GM20431 (cell line): ENCODE measurements around the gene MYL2.
"Not testable (repeated sequence)": the region's sequence is repeated elsewhere in the genome, so short reads cannot be mapped to it uniquely, and the experiment has no call there.

Source experiments
- in situ Hi-C: fragments of 300-500 bp; cut with MseI, MboI; formaldehyde crosslinking; loops from one replicate; pipeline ENCODE4 v1.15.0; 2020; ENCODE audit warnings: low sequenced_read_pairs; ENCODE audit not compliant: unreplicated experiment

The MYL2 gene

GRCh38 chr12:110920324-110920910, at the start of gene MYL2:
TSS of gene MYL2 (minus strand) at chr12:110920579. CDS start at chr12:110920529, 50 bp downstream.
- in situ Hi-C loops = no loop called here

- in situ Hi-C loops = no loop called here
These were observed 45.8 kb upstream of the MYL2 start for GRCh38 chr12:110966081-110966760.

GRCh38 chr12:110965574-110965973, 45.2 kb upstream of the MYL2 start:
- in situ Hi-C loops = no loop called here

- in situ Hi-C loops = no loop called here
These were observed 40.4 kb upstream of the MYL2 start for GRCh38 chr12:110960795-110961194.

- in situ Hi-C loops = no loop called here
These were observed 37.3 kb upstream of the MYL2 start for GRCh38 chr12:110957652-110958051.

- in situ Hi-C loops = no loop called here
These were observed 36.8 kb upstream of the MYL2 start for GRCh38 chr12:110957159-110957558.

GRCh38 chr12:110950867-110951266, 30.5 kb upstream of the MYL2 start:
- in situ Hi-C loops = not testable (repeated sequence)

GRCh38 chr12:110950466-110950865, 30.1 kb upstream of the MYL2 start:
- in situ Hi-C loops = not testable (repeated sequence)

- in situ Hi-C loops = no loop called here
These were observed 27.7 kb upstream of the MYL2 start for GRCh38 chr12:110948041-110948440.

GRCh38 chr12:110943373-110943772, 23.0 kb upstream of the MYL2 start:
- in situ Hi-C loops = no loop called here

GRCh38 chr12:110941391-110941790, 21.0 kb upstream of the MYL2 start:
- in situ Hi-C loops = no loop called here

- in situ Hi-C loops = no loop called here
These were observed 20.6 kb upstream of the MYL2 start for GRCh38 chr12:110940933-110941332.

- in situ Hi-C loops = no loop called here
These were observed 19.9 kb upstream of the MYL2 start for GRCh38 chr12:110940296-110940695.

- in situ Hi-C loops = no loop called here
These were observed 16.8 kb upstream of the MYL2 start for GRCh38 chr12:110937104-110937641.

- in situ Hi-C loops = no loop called here
These were observed 16.2 kb upstream of the MYL2 start for GRCh38 chr12:110936367-110937103.

GRCh38 chr12:110935588-110935987, 15.2 kb upstream of the MYL2 start:
- in situ Hi-C loops = no loop called here

GRCh38 chr12:110934093-110934852, 13.9 kb upstream of the MYL2 start:
- in situ Hi-C loops = no loop called here

- in situ Hi-C loops = no loop called here
These were observed 13.1 kb upstream of the MYL2 start for GRCh38 chr12:110933326-110933974.

GRCh38 chr12:110932046-110932445, 11.7 kb upstream of the MYL2 start:
- in situ Hi-C loops = no loop called here

- in situ Hi-C loops = no loop called here
These were observed 10.9 kb upstream of the MYL2 start for GRCh38 chr12:110931315-110931728.
